Measurements from ENCODE around the gene CASKIN2.
"Not testable (repeated sequence)": the region's sequence is repeated elsewhere in the genome, so short reads cannot be mapped to it uniquely, and the experiment has no call there.

CASKIN2 gene

GRCh38 chr17:75486151-75486550 lies 29.2 kb downstream of the CASKIN2 start:
- DNase-seq = no peak

GRCh38 chr17:75485688-75486087 lies 29.6 kb downstream of the CASKIN2 start:
- DNase-seq = no peak

DNA sequence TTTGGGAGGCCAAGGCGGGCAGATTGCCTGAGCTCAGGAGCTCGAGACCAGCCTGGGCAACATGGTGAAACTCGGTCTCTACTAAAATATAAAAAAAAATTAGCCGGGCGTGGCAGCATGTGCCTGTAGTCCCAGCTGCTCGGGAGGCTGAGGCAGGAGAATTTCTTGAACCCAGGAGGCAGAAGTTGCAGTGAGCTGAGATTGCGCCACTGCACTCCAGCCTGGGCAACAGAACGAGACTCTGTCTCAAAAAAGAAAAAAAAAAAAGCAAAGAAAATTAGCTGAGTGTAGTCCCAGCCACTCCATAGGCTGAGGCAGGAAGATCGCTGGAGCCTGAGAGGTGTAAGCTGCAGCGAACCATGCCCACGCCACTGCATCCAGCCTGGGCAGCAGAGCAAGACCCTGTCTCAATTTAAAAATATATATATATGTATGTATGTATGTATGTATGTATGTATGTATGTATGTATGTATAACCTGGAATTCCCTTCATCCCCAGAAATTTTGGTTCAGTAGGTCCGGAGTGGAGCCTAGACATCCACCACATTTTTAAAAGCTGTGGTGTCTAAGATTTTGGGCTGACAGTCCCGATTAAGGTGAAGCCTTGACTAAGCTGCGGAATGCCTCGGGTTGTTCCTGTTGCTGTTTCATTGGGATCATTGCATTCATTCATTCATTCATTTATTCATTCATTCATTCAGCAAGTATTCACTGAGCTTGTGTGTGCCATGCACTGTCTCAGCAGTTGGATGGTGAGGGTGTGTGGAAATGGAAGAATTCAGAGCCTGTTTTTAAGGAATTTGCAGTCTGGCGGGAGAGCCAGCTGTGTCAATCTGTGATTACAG lies 33.0 kb downstream of the CASKIN2 start:
- no peak for DNase-seq

GRCh38 chr17:75481194-75482068 lies 33.9 kb downstream of the CASKIN2 start:
- DNase-seq = no peak

DNA sequence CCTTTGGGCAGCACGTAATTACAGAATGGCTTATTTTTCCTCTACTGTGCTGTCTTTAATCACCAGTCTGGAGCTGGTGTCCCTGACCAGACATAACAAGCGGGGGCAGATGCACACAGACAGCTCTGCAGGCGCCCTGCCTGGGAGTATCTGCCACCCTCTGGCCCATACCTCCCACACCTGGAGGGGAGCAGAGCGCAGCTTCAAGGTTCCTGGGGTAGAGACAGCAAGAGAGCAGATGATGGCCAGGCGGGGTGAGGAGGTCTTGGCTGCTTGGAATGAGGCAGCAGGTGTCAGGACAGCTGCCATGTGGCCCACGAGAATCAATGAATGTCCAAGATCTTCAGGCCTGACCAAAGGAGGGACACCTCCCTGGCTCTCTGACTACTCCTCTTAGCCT lies 35.1 kb downstream of the CASKIN2 start:
- DNase-seq = no peak

GRCh38 chr17:75478508-75478907 lies 36.8 kb downstream of the CASKIN2 start:
- no peak for DNase-seq

- not testable (repeated sequence) for DNase-seq
Observed at GRCh38 chr17:75477490-75477862, 37.9 kb downstream of the CASKIN2 start.

- DNase-seq = no peak
Observed at GRCh38 chr17:75476752-75477489, 38.4 kb downstream of the CASKIN2 start.

- no peak for DNase-seq
Observed at GRCh38 chr17:75476271-75476671, 39.1 kb downstream of the CASKIN2 start.

DNA sequence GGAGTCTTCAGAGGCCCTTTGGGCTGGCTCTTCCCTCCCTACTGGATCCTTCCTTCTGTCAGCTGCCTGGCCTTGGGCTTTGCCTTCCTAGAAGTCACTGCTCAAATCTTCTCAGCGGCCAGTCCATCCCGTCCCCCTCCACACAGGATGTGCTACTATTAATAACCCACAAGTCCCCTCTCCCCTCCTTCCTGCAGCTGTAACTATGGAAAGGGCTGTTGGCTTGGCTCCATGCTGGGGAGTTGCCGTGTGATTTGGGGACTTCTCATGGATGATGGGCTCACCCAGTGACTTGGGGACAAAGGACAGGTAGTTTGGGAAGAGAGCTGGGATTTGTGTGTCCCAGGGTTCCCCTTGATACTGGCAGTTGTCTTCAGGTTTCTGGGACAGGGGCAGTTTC lies 39.5 kb downstream of the CASKIN2 start:
- DNase-seq = no peak

GRCh38 chr17:75475144-75475835 lies 40.0 kb downstream of the CASKIN2 start:
- DNase-seq = no peak

DNA sequence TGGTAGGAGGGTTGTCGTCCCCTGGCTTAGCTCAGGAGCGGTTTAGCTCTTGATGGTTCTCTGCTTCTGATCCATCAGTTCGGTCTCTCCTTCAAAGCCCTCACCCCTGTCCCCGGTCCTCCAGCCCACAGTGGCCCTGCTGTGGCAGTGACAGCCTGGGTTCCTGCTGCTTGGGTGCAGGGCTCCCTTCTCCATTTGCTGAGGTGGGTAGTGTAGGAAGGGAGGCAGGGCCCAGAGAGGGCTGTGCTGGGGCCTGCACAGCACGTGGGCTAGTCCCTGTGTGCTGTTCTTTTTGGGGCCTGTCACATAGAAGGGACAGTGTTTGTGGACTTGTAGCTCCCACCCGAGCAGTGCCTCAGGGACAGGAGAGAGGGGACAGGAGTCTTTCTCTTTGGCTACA lies 40.6 kb downstream of the CASKIN2 start:
- DNase-seq = no peak

GRCh38 chr17:75473246-75473645 lies 42.1 kb downstream of the CASKIN2 start:
- no peak for DNase-seq

- DNase-seq = peak; percentile 95
Observed at GRCh38 chr17:75472119-75472518, 43.2 kb downstream of the CASKIN2 start.

DNA sequence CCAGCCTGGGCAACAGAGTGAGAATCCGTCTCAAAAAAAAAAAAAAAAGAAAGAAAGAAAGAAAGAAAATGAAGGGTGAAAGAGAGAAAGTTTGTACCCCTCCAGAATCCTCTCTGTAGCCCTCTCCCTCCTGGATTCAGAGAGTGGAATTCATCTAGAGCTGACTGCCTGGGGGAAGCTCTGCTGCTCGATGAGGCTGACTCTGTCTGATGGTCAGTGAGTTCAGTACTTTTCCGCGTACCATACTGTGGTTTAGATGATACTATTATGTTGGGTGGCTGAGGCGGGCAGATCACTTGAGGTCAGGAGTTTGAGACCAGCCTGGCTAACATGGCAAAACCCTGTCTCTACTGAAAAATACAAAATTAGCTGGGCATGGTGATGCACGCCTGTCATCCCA lies 44.1 kb downstream of the CASKIN2 start:
- no peak for DNase-seq

GRCh38 chr17:75468779-75469373 lies 46.5 kb downstream of the CASKIN2 start:
- DNase-seq = no peak

GRCh38 chr17:75468291-75468754 lies 47.0 kb downstream of the CASKIN2 start:
- no peak for DNase-seq

DNA sequence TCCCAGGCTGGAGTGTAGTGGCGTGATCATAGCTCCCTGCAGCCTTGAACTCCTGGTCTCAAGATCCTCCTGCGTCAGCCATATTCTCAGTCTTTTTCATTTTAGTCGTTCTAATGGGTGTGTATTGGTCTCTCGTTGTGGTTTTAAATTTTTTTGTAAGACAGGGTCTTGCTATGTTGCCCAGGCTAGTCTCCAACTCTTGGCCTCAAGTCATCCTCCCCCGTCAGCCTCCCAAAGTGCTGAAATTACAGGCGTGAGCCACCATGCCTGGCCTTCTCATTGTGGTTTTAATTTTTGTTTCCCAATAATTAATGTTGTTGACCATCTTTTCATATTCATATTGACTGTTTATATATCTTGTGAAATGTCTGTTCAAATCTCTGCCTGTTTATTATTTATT lies 50.3 kb downstream of the CASKIN2 start:
- no peak for DNase-seq

- DNase-seq = no peak
Observed at GRCh38 chr17:75463603-75464002, 51.7 kb downstream of the CASKIN2 start.

DNA sequence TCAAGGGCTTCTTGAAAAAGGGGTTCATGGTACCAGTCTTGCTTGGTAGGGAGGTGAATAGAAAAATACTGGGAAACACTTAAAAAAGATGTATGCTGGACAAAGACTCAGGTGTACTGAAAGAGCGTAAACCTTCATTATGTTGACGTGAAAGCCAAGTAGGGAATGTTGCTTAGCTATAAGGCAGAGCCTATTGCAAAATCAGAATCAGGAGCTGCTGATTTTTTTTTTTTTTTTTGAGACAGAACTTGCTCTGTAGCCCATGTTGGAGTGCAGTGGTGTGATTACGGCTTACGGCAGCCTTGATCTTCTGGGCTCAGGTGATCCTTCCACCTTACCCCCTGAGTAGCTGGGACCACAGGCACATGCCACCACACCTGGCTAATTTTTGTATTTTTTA lies 55.0 kb downstream of the CASKIN2 start:
- DNase-seq = no peak

DNA sequence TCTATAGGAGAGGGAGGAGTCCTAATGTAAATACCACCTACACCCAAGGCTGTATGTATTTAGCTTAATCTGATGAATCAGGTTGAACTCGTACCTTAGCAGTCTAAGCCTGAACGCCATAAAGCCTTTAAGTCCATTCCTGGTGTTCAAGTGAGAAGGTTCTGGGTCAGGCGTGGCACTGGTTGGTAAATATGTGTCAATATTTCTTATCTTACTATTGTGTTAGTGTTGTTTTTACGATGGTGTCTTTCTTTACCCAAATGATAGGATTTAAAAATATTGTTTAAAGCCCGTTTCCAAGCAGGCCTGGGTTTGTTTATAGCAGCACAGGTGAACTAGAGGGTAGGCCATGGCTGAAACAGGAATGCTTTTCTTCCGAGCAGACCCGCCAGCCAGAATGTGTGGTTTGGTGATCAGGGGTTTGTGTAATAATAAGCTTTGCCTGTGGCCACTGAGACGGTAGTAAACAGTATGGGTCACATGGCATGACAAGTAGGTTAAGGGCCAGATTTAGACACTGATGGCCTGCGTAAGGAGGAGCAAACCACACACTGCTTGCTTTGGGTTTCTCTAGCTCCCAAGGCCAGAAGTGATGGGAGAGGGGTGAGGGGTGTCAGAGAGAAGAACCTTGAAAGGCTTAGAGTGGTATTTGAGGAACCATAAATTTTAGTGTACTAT lies 55.6 kb downstream of the CASKIN2 start:
- no peak for DNase-seq

DNA sequence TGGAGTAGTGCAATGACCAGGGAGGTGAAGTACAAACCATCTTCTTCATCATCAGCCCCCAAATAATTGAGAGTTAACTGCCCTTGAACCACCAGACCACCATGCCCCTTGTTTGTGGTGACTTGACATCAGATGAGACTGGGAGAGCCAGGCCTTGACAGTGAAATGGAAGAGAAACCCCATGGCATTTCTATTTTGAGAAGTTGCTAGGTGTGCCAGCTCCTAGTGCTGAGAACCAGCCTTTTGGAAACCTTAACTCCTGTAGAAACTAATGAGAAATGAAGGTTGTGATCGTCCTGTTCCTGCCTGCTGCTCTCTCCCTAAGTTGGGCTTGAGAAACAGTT lies 56.1 kb downstream of the CASKIN2 start:
- no peak for DNase-seq

Measured in COR-L47 (cell line).